Osteoblast (primary cell): ENCODE data around the gene TMEM255B. TPM values are rescaled to one million over a fixed set of nuclear protein-coding genes. Genes with fewer than 3 reads are reported as not detected.

ENCODE experiments used
- DNase-seq: peaks from one replicate; pipeline ENCODE4 v3.0.0; 2011; ENCODE audit warnings: low spot score, mixed read lengths; ENCODE audit not compliant: insufficient read length; ENCODE audit errors: missing footprints
- H2AFZ ChIP-seq: 2 replicates; pipeline ENCODE4 v1.6.0; 2011; ENCODE audit warnings: mild to moderate bottlenecking, low read length
- H3K27ac ChIP-seq: 2 replicates; pipeline ENCODE4 v1.5.1; 2011; ENCODE audit warnings: mild to moderate bottlenecking, low read depth, low read length, moderate library complexity
- H3K27me3 ChIP-seq: 2 replicates; pipeline ENCODE4 v1.6.0; 2012; ENCODE audit warnings: mild to moderate bottlenecking, control low read depth, inconsistent platforms, low read length, moderate library complexity; ENCODE audit not compliant: insufficient read depth
- H3K36me3 ChIP-seq: 2 replicates; pipeline ENCODE4 v1.5.1; 2011; ENCODE audit warnings: mild to moderate bottlenecking, low read length, control low read depth, moderate library complexity; ENCODE audit not compliant: insufficient read depth
- H3K4me1 ChIP-seq: 2 replicates; pipeline ENCODE4 v1.5.1; 2011; ENCODE audit warnings: mild to moderate bottlenecking, low read length, control low read depth, moderate library complexity; ENCODE audit not compliant: insufficient read depth
- H3K4me2 ChIP-seq: 2 replicates; pipeline ENCODE4 v1.6.0; 2011; ENCODE audit warnings: mild to moderate bottlenecking, low read length; ENCODE audit not compliant: insufficient read depth
- H3K4me3 ChIP-seq: fragments of 200-600 bp; sonication (generic); 3 replicates; pipeline ENCODE4 v1.5.1; 2012; ENCODE audit warnings: mild to moderate bottlenecking, low read length, inconsistent platforms; ENCODE audit not compliant: insufficient read depth
- H3K79me2 ChIP-seq: 2 replicates; pipeline ENCODE4 v1.6.0; 2012; ENCODE audit warnings: mild to moderate bottlenecking, low read length, control low read depth, inconsistent platforms; ENCODE audit not compliant: insufficient read depth
- H3K9me3 ChIP-seq: 2 replicates; pipeline ENCODE4 v1.5.1; 2011; ENCODE audit warnings: low read depth, low read length, control low read depth
- H4K20me1 ChIP-seq: 2 replicates; pipeline ENCODE4 v1.6.0; 2012; ENCODE audit warnings: mild to moderate bottlenecking, low read length, control low read depth; ENCODE audit not compliant: insufficient read depth
- total RNA-seq: library from RNA; depleted of rRNA; stranded (reverse); fragments of >200 nt; gene quantifications from 2 replicates; pipeline ENCODE4 v1.2.3, GENCODE V29; 2012
- TF ChIP-seq, protein P1 (sequence below): IDR thresholded peaks from 2 replicates; pipeline ENCODE4 v1.5.1; 2011; ENCODE audit warnings: mild to moderate bottlenecking, low read depth, low read length, moderate library complexity; ENCODE audit errors: extremely low read depth

TMEM255B gene
- total RNA-seq, 1 donor: 1.8 TPM

DNA sequence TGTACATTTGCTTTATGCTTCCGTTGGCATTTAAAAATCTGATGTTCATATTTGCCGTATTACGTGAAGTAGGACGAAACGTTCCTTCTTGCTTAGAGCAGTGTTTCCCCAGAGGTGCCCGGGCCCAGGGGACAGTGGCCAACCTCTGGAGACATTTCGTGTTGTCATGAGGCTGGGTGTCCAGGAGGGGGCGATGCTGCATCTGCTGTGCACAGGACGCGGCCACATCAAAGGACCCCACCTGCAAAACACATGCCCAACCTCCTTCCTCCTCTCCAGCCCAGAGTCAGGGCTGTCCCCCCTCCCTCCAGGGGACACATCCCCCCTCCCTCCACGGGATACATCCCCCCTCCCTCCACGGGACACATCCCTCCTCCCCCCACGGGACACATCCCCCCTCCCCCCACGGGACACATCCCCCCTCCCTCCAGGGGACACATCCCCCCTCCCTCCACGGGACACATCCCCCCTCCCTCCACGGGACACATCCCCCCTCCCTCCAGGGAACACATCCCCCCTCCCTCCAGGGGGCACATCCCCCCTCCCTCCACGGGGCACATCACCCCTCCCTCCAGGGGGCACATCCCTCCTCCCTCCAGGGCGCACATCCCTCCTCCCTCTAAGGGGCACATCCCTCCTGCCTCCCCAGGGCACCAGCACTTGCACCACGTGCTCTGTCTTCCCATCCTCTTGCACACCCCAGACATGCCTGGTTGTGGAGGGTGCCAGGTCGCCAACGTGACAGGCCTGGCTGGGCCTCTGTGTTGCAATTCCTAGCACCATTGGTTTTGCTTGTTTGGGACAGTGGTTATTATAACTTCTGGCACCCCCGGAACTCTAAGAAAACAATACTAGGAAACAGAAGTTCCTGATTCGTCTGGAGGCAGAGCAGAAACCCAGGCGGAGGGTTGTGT, 58.2 kb downstream of the TMEM255B start:
- Histone ChIP-seq H4K20me1 (peaks cover 22% of the 10 kb centered on the region), H3K4me1 (peaks cover 43% of the 10 kb centered on the region), H3K36me3 (peaks cover 22% of the 10 kb centered on the region), H3K27me3 (no peaks in the 10 kb centered on the region), H3K79me2 (peaks cover 4% of the 10 kb centered on the region), H3K4me3 (no peak overlapping the region), H3K4me2 (no peak overlapping the region), H3K27ac (peak overlapping the region; percentile 45), H3K9me3 (no peaks in the 10 kb centered on the region), H2AFZ (no peak overlapping the region)
- TF ChIP-seq, protein P1, sequence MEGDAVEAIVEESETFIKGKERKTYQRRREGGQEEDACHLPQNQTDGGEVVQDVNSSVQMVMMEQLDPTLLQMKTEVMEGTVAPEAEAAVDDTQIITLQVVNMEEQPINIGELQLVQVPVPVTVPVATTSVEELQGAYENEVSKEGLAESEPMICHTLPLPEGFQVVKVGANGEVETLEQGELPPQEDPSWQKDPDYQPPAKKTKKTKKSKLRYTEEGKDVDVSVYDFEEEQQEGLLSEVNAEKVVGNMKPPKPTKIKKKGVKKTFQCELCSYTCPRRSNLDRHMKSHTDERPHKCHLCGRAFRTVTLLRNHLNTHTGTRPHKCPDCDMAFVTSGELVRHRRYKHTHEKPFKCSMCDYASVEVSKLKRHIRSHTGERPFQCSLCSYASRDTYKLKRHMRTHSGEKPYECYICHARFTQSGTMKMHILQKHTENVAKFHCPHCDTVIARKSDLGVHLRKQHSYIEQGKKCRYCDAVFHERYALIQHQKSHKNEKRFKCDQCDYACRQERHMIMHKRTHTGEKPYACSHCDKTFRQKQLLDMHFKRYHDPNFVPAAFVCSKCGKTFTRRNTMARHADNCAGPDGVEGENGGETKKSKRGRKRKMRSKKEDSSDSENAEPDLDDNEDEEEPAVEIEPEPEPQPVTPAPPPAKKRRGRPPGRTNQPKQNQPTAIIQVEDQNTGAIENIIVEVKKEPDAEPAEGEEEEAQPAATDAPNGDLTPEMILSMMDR: peak; percentile 63
- peak; percentile 99 for DNase-seq

- H3K4me3 ChIP-seq: no peak overlapping the region
- H3K27ac ChIP-seq: peak overlapping the region; percentile 45
- DNase-seq: peak; percentile 89
- H3K27me3 ChIP-seq: no peaks in the 10 kb centered on the region
- peaks cover 6% of the 10 kb centered on the region for H3K79me2 ChIP-seq
- H3K4me1 ChIP-seq: peaks cover 43% of the 10 kb centered on the region
- no peak overlapping the region for H2AFZ ChIP-seq
- H4K20me1 ChIP-seq: peaks cover 27% of the 10 kb centered on the region
- H3K36me3 ChIP-seq: peaks cover 28% of the 10 kb centered on the region
- TF ChIP-seq, protein P1: no peak
- H3K9me3 ChIP-seq: no peaks in the 10 kb centered on the region
- H3K4me2 ChIP-seq: no peak overlapping the region
These were observed 59.0 kb downstream of the TMEM255B start for GRCh38 chr13:113817860-113818691.

- Histone ChIP-seq H3K79me2 (peaks cover 6% of the 10 kb centered on the region), H3K4me3 (no peak overlapping the region), H3K27ac (no peak overlapping the region), H3K9me3 (no peaks in the 10 kb centered on the region), H3K27me3 (no peaks in the 10 kb centered on the region), H3K4me1 (peaks cover 42% of the 10 kb centered on the region), H3K4me2 (no peak overlapping the region), H2AFZ (no peak overlapping the region), H4K20me1 (peaks cover 29% of the 10 kb centered on the region), H3K36me3 (peaks cover 35% of the 10 kb centered on the region)
- DNase-seq: peak; percentile 63
- TF ChIP-seq, protein P1: no peak
These were observed 59.8 kb downstream of the TMEM255B start for GRCh38 chr13:113818700-113819295.
